ENCODE results near the gene CBFA2T3.

DNA sequence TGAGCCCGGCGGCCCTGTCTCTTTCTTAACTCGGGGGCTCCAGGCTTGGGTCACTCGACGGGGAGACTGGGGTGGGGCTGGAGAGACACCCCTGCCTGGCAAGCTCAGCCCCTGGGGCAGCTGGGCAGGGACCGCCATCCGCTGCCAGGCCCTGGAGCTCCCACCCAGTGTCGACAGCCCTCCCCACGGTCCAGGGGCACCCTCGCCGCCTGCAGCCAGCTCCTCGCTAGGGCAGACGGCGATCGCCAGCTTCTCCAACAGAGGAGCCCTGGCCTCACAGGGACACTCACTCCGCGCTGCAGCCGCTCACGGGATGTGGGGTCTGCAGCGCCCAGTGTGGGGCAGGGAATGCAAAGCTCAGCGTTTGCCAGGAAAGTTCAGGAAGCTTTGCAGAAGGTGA, 149.3 kb downstream of the CBFA2T3 start:
- TF ChIP-seq, protein P1, sequence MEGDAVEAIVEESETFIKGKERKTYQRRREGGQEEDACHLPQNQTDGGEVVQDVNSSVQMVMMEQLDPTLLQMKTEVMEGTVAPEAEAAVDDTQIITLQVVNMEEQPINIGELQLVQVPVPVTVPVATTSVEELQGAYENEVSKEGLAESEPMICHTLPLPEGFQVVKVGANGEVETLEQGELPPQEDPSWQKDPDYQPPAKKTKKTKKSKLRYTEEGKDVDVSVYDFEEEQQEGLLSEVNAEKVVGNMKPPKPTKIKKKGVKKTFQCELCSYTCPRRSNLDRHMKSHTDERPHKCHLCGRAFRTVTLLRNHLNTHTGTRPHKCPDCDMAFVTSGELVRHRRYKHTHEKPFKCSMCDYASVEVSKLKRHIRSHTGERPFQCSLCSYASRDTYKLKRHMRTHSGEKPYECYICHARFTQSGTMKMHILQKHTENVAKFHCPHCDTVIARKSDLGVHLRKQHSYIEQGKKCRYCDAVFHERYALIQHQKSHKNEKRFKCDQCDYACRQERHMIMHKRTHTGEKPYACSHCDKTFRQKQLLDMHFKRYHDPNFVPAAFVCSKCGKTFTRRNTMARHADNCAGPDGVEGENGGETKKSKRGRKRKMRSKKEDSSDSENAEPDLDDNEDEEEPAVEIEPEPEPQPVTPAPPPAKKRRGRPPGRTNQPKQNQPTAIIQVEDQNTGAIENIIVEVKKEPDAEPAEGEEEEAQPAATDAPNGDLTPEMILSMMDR (IDR thresholded peaks at IDR 0.05): no peak
- no peak for TF ChIP-seq EZH2 (IDR thresholded peaks at IDR 0.05; ENCODE audit: borderline replicate concordance, insufficient read depth, low read depth, low read length, poor library complexity, severe bottlenecking)

All from B cell (primary cell).